GM23338 (cell line): ENCODE results near the gene OR56B4. TPM values are rescaled to one million over a fixed set of nuclear protein-coding genes. Genes with fewer than 3 reads are reported as not detected.

ENCODE experiments used
- ATAC-seq: fragments of 200-7000 bp; cut with Tn5 transposase; 3 replicates; pipeline ENCODE4 v1.9.1; 2020
- DNase-seq: peaks from one replicate; pipeline ENCODE4 v3.0.0-alpha.2; 2015; ENCODE audit warnings: low spot score
- H2AFZ ChIP-seq: fragments of 200-600 bp; sonication (generic); 2 replicates; pipeline ENCODE4 v1.8.0; 2016; ENCODE audit warnings: antibody characterized with exemption, mild to moderate bottlenecking, moderate library complexity
- H3F3A ChIP-seq: fragments of 200-600 bp; sonication (generic); replicated peaks from 2 replicates; pipeline ENCODE4 v1.8.0; 2017; ENCODE audit warnings: antibody characterized with exemption, mixed run types, low read depth
- H3K27ac ChIP-seq: fragments of 200-600 bp; sonication (generic); 2 replicates; pipeline ENCODE4 v1.6.1; 2016; ENCODE audit warnings: low read depth
- H3K27me3 ChIP-seq: fragments of 200-600 bp; sonication (generic); 2 replicates; pipeline ENCODE4 v1.8.0; 2016; ENCODE audit warnings: mild to moderate bottlenecking, mixed run types, moderate library complexity; ENCODE audit not compliant: insufficient read depth
- H3K36me3 ChIP-seq: fragments of 200-600 bp; sonication (generic); 2 replicates; pipeline ENCODE4 v1.8.0; 2016; ENCODE audit warnings: mild to moderate bottlenecking; ENCODE audit not compliant: insufficient read depth
- H3K4me1 ChIP-seq: fragments of 200-600 bp; sonication (generic); 2 replicates; pipeline ENCODE4 v1.8.0; 2016; ENCODE audit warnings: mild to moderate bottlenecking, moderate library complexity; ENCODE audit not compliant: insufficient read depth
- H3K4me2 ChIP-seq: fragments of 200-600 bp; sonication (generic); 2 replicates; pipeline ENCODE4 v1.7.1; 2017; ENCODE audit warnings: mixed run types
- H3K4me3 ChIP-seq: fragments of 200-600 bp; sonication (generic); 2 replicates; pipeline ENCODE4 v1.6.1; 2016; ENCODE audit warnings: mixed run types
- H3K79me2 ChIP-seq: fragments of 200-600 bp; sonication (generic); replicated peaks from 2 replicates; pipeline ENCODE4 v1.8.0; 2017; ENCODE audit warnings: mild to moderate bottlenecking; ENCODE audit not compliant: insufficient read depth
- H3K9me2 ChIP-seq: fragments of 200-600 bp; sonication (generic); 2 replicates; pipeline ENCODE4 v1.8.0; 2017; ENCODE audit not compliant: insufficient read depth
- H4K20me1 ChIP-seq: fragments of 200-600 bp; sonication (generic); replicated peaks from 2 replicates; pipeline ENCODE4 v1.8.0; 2017; ENCODE audit warnings: mild to moderate bottlenecking; ENCODE audit not compliant: insufficient read depth
- H3K27ac Mint-ChIP-seq: 2 replicates; pipeline ENCODE4 v1.8.0; 2020; ENCODE audit warnings: inconsistent platforms, mild to moderate bottlenecking, moderate library complexity, mixed read lengths
- H3K27me3 Mint-ChIP-seq: 3 replicates; pipeline ENCODE4 v1.8.0; 2022; ENCODE audit warnings: low read depth, mild to moderate bottlenecking, moderate library complexity, mixed read lengths, inconsistent platforms; ENCODE audit not compliant: insufficient read depth, poor library complexity
- H3K36me3 Mint-ChIP-seq: 3 replicates; pipeline ENCODE4 v1.8.0; 2021; ENCODE audit warnings: low read depth, mild to moderate bottlenecking, inconsistent platforms, moderate library complexity, mixed read lengths
- H3K4me1 Mint-ChIP-seq: 3 replicates; pipeline ENCODE4 v1.8.0; 2020; ENCODE audit warnings: mild to moderate bottlenecking, inconsistent platforms, mixed read lengths
- H3K4me3 Mint-ChIP-seq: 3 replicates; pipeline ENCODE4 v1.8.0; 2021; ENCODE audit warnings: moderate library complexity, mild to moderate bottlenecking, inconsistent platforms, mixed read lengths
- H3K9me3 Mint-ChIP-seq: 3 replicates; pipeline ENCODE4 v1.8.0; 2020; ENCODE audit warnings: moderate library complexity, mild to moderate bottlenecking, inconsistent platforms, mixed read lengths
- CREB1 ChIP-seq: fragments of 250-450 bp; sonication (Bioruptor Pico); IDR thresholded peaks from 2 replicates; pipeline ENCODE4 v1.5.0; 2020; ENCODE audit warnings: low read depth, mild to moderate bottlenecking, moderate library complexity
- CTCF ChIP-seq, 2 experiments: fragments of 200-600 bp in 1 of 2; sonication (generic) in 1 of 2; conservative IDR thresholded peaks; 2 replicates each; pipeline versions ENCODE4 v1.5.1 to v1.6.1; 2016 to 2017; ENCODE audit warnings: antibody characterized with exemption in 2 of 2, low read depth in 2 of 2, mild to moderate bottlenecking in 2 of 2, moderate library complexity in 1 of 2
- EZH2 ChIP-seq: fragments of 200-600 bp; sonication (generic); IDR thresholded peaks from one replicate; pipeline ENCODE4 v1.8.0; 2017; ENCODE audit warnings: antibody characterized with exemption, mild to moderate bottlenecking, low read depth; ENCODE audit not compliant: unreplicated experiment
- EZH2phosphoT487 ChIP-seq: fragments of 200-600 bp; sonication (generic); IDR thresholded peaks from one replicate; pipeline ENCODE4 v1.8.1; 2018; ENCODE audit warnings: antibody characterized with exemption; ENCODE audit not compliant: unreplicated experiment
- JUNB ChIP-seq: IDR thresholded peaks from one replicate; pipeline ENCODE4 v1.6.1; 2016; ENCODE audit warnings: antibody characterized with exemption; ENCODE audit not compliant: unreplicated experiment
- NANOG ChIP-seq: IDR thresholded peaks from 2 replicates; pipeline ENCODE4 v1.6.1; 2016; ENCODE audit warnings: antibody characterized with exemption, borderline replicate concordance
- POLR2AphosphoS5 ChIP-seq: IDR thresholded peaks from 2 replicates; pipeline ENCODE4 v1.6.1; 2016; ENCODE audit warnings: antibody characterized with exemption, low read depth
- REST ChIP-seq: IDR thresholded peaks from one replicate; pipeline ENCODE4 v1.6.1; 2018; ENCODE audit warnings: antibody characterized with exemption; ENCODE audit not compliant: unreplicated experiment
- STAT1 ChIP-seq: IDR thresholded peaks from one replicate; pipeline ENCODE4 v1.6.1; 2016; ENCODE audit warnings: antibody characterized with exemption; ENCODE audit not compliant: unreplicated experiment
- ZNF114 ChIP-seq: fragments of 250-450 bp; sonication (Bioruptor Pico); IDR thresholded peaks from 2 replicates; pipeline ENCODE4 v1.5.0; 2020; ENCODE audit warnings: mild to moderate bottlenecking, moderate library complexity
- ZNF331 ChIP-seq: fragments of 250-450 bp; sonication (Bioruptor Pico); IDR thresholded peaks from 2 replicates; pipeline ENCODE4 v1.5.0; 2020; ENCODE audit warnings: low read depth, mild to moderate bottlenecking, moderate library complexity
- ZNF462 ChIP-seq: fragments of 250-450 bp; sonication (Bioruptor Pico); IDR thresholded peaks from 2 replicates; pipeline ENCODE4 v1.5.0; 2020; ENCODE audit warnings: mild to moderate bottlenecking, moderate library complexity
- polyA plus RNA-seq: library from polyadenylated mRNA; unstranded; fragments of >200 nt; fragmentation: Nextera tagmentation; extraction: Ambion mirVana; gene quantifications from 2 replicates; pipeline ENCODE4 v1.2.1, GENCODE V29; 2016
- total RNA-seq: library from RNA; depleted of rRNA; stranded (reverse); fragments of >200 nt; shearing (Covaris generic); gene quantifications from 2 replicates; pipeline ENCODE4 v1.2.3, GENCODE V29; 2014

The OR56B4 gene
- total and polyA plus RNA-seq, 2 experiments from 2014 or later, result not detected

- no peaks in the 10 kb centered on the region for H4K20me1 ChIP-seq
- H3K4me1 Mint-ChIP-seq, result no peaks in the 10 kb centered on the region
- no peak overlapping the region for H3K27ac ChIP-seq
- H3F3A ChIP-seq, result no peaks in the 10 kb centered on the region
- TF ChIP-seq ZNF331 (CRISPR knock-in tag) (no peak), POLR2AphosphoS5 (no peak), EZH2phosphoT487 (no peak), JUNB (no peak), EZH2 (no peak), STAT1 (no peak), REST (no peak), CTCF (conservative IDR thresholded peaks at IDR 0.05; ENCODE audit: low read depth in 2 of 2) (no peak), ZNF114 (no peak), CREB1 (no peak), NANOG (no peak), ZNF462 (CRISPR knock-in tag) (no peak)
- no peaks in the 10 kb centered on the region for H3K36me3 Mint-ChIP-seq
- H3K4me1 ChIP-seq, result no peaks in the 10 kb centered on the region
- no peak overlapping the region for H3K4me2 ChIP-seq
- H3K79me2 ChIP-seq, result no peaks in the 10 kb centered on the region
- no peaks in the 10 kb centered on the region for H3K9me2 ChIP-seq
- no peak overlapping the region for H3K27ac Mint-ChIP-seq
- no peaks in the 10 kb centered on the region for H3K27me3 Mint-ChIP-seq
- no peak for DNase-seq
- H3K4me3 Mint-ChIP-seq, result no peak overlapping the region
- no peak for ATAC-seq
- no peaks in the 10 kb centered on the region for H3K9me3 Mint-ChIP-seq
- H3K27me3 ChIP-seq, result no peaks in the 10 kb centered on the region
- no peak overlapping the region for H2AFZ ChIP-seq
- H3K4me3 ChIP-seq, result no peak overlapping the region
- H3K36me3 ChIP-seq, result no peaks in the 10 kb centered on the region
Observed at GRCh38 chr11:6127881-6128280, 20.4 kb downstream of the OR56B4 start.
